ENCODE results near the gene BMPR1A.

BMPR1A gene

DNA sequence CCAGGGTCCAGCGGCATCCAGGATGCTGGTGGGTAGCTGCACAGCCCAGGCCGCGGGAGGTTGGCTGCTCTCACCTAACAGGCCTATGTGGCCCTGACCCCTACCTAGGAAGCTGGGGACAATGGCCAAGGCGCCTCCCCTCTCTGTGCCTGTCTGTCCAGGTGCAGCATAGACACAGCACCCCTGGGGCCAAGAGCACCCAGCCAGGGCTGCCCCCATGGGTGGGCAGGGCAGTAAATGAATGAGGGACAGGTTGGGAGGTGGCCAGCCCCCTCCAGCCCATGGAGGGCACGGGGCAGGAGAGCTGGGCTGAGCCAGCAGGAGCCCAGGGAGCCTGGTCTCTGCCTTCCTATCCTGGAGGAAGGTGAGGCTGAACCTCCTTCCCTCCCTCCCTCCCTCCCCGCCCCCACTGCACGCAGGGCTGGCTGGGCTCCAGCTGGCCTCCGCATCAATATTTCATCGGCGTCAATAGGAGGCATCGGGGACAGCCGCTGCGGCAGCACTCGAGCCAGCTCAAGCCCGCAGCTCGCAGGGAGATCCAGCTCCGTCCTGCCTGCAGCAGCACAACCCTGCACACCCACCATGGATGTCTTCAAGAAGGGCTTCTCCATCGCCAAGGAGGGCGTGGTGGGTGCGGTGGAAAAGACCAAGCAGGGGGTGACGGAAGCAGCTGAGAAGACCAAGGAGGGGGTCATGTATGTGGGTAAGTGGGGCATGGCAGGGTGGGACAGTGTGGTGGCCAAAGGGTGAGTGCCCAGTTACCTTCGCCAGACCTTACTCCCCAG is 201.9 kb downstream of the BMPR1A start, which contains the start of gene SNCG:
SNCG (plus strand) TSS at position 484 of the 785 bp plus-strand sequence; CDS start at position 583, 99 bp downstream.
- no peaks in the 10 kb centered on the region for H3K9me2 ChIP-seq (replicated peaks; ENCODE audit: control insufficient read depth, low read length)
- H3K9me3 ChIP-seq (ENCODE audit: control insufficient read depth, insufficient read depth, low read length) = no peaks in the 10 kb centered on the region
- TF ChIP-seq, protein P1, sequence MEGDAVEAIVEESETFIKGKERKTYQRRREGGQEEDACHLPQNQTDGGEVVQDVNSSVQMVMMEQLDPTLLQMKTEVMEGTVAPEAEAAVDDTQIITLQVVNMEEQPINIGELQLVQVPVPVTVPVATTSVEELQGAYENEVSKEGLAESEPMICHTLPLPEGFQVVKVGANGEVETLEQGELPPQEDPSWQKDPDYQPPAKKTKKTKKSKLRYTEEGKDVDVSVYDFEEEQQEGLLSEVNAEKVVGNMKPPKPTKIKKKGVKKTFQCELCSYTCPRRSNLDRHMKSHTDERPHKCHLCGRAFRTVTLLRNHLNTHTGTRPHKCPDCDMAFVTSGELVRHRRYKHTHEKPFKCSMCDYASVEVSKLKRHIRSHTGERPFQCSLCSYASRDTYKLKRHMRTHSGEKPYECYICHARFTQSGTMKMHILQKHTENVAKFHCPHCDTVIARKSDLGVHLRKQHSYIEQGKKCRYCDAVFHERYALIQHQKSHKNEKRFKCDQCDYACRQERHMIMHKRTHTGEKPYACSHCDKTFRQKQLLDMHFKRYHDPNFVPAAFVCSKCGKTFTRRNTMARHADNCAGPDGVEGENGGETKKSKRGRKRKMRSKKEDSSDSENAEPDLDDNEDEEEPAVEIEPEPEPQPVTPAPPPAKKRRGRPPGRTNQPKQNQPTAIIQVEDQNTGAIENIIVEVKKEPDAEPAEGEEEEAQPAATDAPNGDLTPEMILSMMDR (IDR thresholded peaks at IDR 0.05; ENCODE audit: low read depth, low read length, poor library complexity, severe bottlenecking) = no peak
- no peak for TF ChIP-seq EZH2phosphoT487 (IDR thresholded peaks at IDR 0.05; ENCODE audit: borderline replicate concordance, low read length)
- H3K79me2 ChIP-seq (ENCODE audit: control insufficient read depth, low read length) = no peaks in the 10 kb centered on the region
- H3K27ac ChIP-seq (ENCODE audit: low read depth, low read length) = no peak within 1 kb of the TSS
- H3F3A ChIP-seq (ENCODE audit: control insufficient read depth, insufficient read depth) = no peaks in the 10 kb centered on the region
- no peaks in the 10 kb centered on the region for H3K4me1 ChIP-seq (ENCODE audit: control insufficient read depth, low read length)
- no peak within 1 kb of the TSS for H3K4me3 ChIP-seq (ENCODE audit: low read length)
- no peaks in the 10 kb centered on the region for H3K27me3 ChIP-seq (ENCODE audit: control insufficient read depth, low read length)
- no peaks in the 10 kb centered on the region for H4K20me1 ChIP-seq (ENCODE audit: control insufficient read depth, insufficient read depth, low read depth, low read length)
- no peaks in the 10 kb centered on the region for H3K36me3 ChIP-seq (ENCODE audit: control insufficient read depth, low read length)
- H3K4me2 ChIP-seq (ENCODE audit: low read length) = no peak within 1 kb of the TSS

DNA sequence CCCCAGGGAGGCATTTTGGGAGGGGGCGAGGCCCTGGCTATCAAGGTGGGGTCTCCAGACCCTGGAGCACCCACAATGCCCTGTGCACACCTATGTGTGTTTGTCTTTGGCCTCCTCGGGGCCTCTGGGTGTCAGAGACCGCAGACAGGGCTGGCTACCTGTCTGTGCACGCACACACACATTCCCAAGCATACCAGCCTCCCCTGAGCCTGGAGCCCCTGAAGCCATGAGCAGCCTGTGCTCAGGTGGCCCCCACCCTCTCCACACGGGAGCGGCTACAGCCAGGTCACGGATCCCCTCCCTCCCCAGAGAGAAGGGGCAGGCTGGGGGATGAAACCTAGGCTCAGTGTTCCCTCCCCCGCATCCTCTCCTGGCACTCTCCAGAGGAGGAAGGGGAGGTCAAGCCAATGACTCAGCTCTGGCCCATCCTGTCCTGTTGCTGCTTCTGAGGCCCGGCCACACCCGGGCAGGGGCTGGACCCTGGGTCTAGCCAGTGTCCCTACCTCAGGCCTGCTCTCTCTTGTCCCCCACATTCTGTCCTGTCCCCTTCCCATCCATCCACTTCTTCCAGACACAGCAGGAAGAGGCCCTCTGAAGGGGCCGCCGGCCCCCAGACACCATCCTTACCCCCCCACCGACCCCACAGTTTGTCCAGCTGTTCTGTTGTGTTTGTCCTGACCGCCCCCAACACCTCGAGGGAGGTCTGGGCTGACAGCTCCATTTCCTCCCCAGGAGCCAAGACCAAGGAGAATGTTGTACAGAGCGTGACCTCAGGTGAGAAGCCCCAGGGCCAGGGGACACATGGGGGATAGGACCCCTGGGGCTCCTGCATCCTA is 202.7 kb downstream of the BMPR1A start:
- Histone ChIP-seq H3K4me3 (ENCODE audit: low read length) (no peak overlapping the region), H3K4me2 (ENCODE audit: low read length) (no peak overlapping the region), H3K4me1 (ENCODE audit: control insufficient read depth, low read length) (no peaks in the 10 kb centered on the region), H4K20me1 (ENCODE audit: control insufficient read depth, insufficient read depth, low read depth, low read length) (no peaks in the 10 kb centered on the region), H3F3A (ENCODE audit: control insufficient read depth, insufficient read depth) (no peaks in the 10 kb centered on the region), H3K79me2 (ENCODE audit: control insufficient read depth, low read length) (no peaks in the 10 kb centered on the region), H3K27ac (ENCODE audit: low read depth, low read length) (no peak overlapping the region), H3K27me3 (ENCODE audit: control insufficient read depth, low read length) (no peaks in the 10 kb centered on the region), H3K9me3 (ENCODE audit: control insufficient read depth, insufficient read depth, low read length) (no peaks in the 10 kb centered on the region), H3K9me2 (replicated peaks; ENCODE audit: control insufficient read depth, low read length) (no peaks in the 10 kb centered on the region), H3K36me3 (ENCODE audit: control insufficient read depth, low read length) (no peaks in the 10 kb centered on the region)
- no peak for TF ChIP-seq EZH2phosphoT487 (IDR thresholded peaks at IDR 0.05; ENCODE audit: borderline replicate concordance, low read length)
- TF ChIP-seq, protein P1 (IDR thresholded peaks at IDR 0.05; ENCODE audit: low read depth, low read length, poor library complexity, severe bottlenecking) = no peak

DNA sequence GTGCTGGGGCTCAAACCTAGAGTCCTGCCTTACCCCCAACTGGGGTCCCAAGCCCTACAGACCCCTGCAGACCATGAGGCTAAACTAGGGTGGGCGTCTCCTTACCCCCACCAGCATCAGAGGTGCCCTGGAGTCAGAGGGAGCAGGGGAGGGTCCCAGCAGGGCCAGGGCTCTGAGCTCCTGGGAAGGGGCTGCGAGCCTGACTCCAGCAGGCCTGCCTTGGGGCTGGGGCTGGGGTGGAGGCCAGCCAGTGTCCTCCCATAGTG is 203.3 kb downstream of the BMPR1A start:
- Histone ChIP-seq H3F3A (ENCODE audit: control insufficient read depth, insufficient read depth) (no peaks in the 10 kb centered on the region), H3K9me2 (replicated peaks; ENCODE audit: control insufficient read depth, low read length) (no peaks in the 10 kb centered on the region), H3K4me1 (ENCODE audit: control insufficient read depth, low read length) (no peaks in the 10 kb centered on the region), H3K79me2 (ENCODE audit: control insufficient read depth, low read length) (no peaks in the 10 kb centered on the region), H3K4me2 (ENCODE audit: low read length) (no peak overlapping the region), H4K20me1 (ENCODE audit: control insufficient read depth, insufficient read depth, low read depth, low read length) (no peaks in the 10 kb centered on the region), H3K27ac (ENCODE audit: low read depth, low read length) (no peak overlapping the region), H3K36me3 (ENCODE audit: control insufficient read depth, low read length) (no peaks in the 10 kb centered on the region), H3K9me3 (ENCODE audit: control insufficient read depth, insufficient read depth, low read length) (no peaks in the 10 kb centered on the region), H3K4me3 (ENCODE audit: low read length) (no peak overlapping the region), H3K27me3 (ENCODE audit: control insufficient read depth, low read length) (no peaks in the 10 kb centered on the region)
- no peak for TF ChIP-seq EZH2phosphoT487 (IDR thresholded peaks at IDR 0.05; ENCODE audit: borderline replicate concordance, low read length)
- TF ChIP-seq, protein P1 (IDR thresholded peaks at IDR 0.05; ENCODE audit: low read depth, low read length, poor library complexity, severe bottlenecking) = no peak

All from DOHH2 (cell line).